ENCODE data around the gene DENND1A.

DNA sequence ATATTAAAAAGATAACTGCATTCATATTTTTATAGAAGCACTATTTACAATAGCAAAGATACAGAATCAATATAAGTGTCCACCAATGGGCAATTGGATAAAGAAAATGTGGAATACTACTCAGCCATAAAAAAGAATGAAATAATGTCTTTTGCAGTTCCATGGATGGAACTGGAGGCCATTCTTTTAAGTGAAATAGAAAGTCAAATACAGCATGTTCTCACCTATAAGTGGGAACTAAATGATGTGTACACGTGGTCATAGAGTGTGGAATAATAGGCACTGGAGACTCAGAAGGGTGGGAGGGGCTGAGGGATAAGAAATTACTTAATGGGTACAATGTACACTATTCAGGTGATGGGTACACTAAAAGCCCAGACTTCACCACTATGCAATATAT lies 53.2 kb downstream of the DENND1A start:
- TF ChIP-seq POLR2AphosphoS5 (IDR thresholded peaks at IDR 0.05) (no peak), EP300 (IDR thresholded peaks at IDR 0.05) (no peak), POLR2A (IDR thresholded peaks at IDR 0.05) (no peak)
- TF ChIP-seq, protein P1, sequence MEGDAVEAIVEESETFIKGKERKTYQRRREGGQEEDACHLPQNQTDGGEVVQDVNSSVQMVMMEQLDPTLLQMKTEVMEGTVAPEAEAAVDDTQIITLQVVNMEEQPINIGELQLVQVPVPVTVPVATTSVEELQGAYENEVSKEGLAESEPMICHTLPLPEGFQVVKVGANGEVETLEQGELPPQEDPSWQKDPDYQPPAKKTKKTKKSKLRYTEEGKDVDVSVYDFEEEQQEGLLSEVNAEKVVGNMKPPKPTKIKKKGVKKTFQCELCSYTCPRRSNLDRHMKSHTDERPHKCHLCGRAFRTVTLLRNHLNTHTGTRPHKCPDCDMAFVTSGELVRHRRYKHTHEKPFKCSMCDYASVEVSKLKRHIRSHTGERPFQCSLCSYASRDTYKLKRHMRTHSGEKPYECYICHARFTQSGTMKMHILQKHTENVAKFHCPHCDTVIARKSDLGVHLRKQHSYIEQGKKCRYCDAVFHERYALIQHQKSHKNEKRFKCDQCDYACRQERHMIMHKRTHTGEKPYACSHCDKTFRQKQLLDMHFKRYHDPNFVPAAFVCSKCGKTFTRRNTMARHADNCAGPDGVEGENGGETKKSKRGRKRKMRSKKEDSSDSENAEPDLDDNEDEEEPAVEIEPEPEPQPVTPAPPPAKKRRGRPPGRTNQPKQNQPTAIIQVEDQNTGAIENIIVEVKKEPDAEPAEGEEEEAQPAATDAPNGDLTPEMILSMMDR (IDR thresholded peaks at IDR 0.05): no peak
